ENCODE measurements around the gene SEC24C. TPM values are rescaled to one million over a fixed set of nuclear protein-coding genes. Genes with fewer than 3 reads are reported as not detected.
"Not testable (repeated sequence)": the region's sequence is repeated elsewhere in the genome, so short reads cannot be mapped to it uniquely, and the experiment has no call there.

SEC24C gene
- total RNA-seq, 1 experiment from 2014 or later: 116 TPM

- DNase-seq (ENCODE audit: low read depth): no peak
Measured at GRCh38 chr10:73790886-73791625, 46.9 kb downstream of the SEC24C start.

GRCh38 chr10:73791871-73792400, 47.8 kb downstream of the SEC24C start:
- no peak for DNase-seq (ENCODE audit: low read depth)

GRCh38 chr10:73793456-73793855, 49.3 kb downstream of the SEC24C start:
- no peak for DNase-seq (ENCODE audit: low read depth)

- not testable (repeated sequence) for DNase-seq (ENCODE audit: low read depth)
Measured at GRCh38 chr10:73795491-73795890, 51.3 kb downstream of the SEC24C start.

- not testable (repeated sequence) for DNase-seq (ENCODE audit: low read depth)
Measured at GRCh38 chr10:73796035-73796434, 51.9 kb downstream of the SEC24C start.

GRCh38 chr10:73796766-73797165, 52.6 kb downstream of the SEC24C start:
- no peak for DNase-seq (ENCODE audit: low read depth)

- DNase-seq (ENCODE audit: low read depth): no peak
Measured at GRCh38 chr10:73797324-73798025, 53.3 kb downstream of the SEC24C start.

- no peak for DNase-seq (ENCODE audit: low read depth)
Measured at GRCh38 chr10:73798087-73798486, 53.9 kb downstream of the SEC24C start.

GRCh38 chr10:73798927-73799560, 54.9 kb downstream of the SEC24C start:
- DNase-seq (ENCODE audit: low read depth): no peak

- DNase-seq (ENCODE audit: low read depth): no peak
Measured at GRCh38 chr10:73799899-73800559, 55.9 kb downstream of the SEC24C start.

GRCh38 chr10:73800560-73801252, 56.5 kb downstream of the SEC24C start:
- no peak for DNase-seq (ENCODE audit: low read depth)

- DNase-seq (ENCODE audit: low read depth): no peak
Measured at GRCh38 chr10:73801253-73801590, 57.0 kb downstream of the SEC24C start.

- no peak for DNase-seq (ENCODE audit: low read depth)
Measured at GRCh38 chr10:73802276-73802991, 58.3 kb downstream of the SEC24C start.

- no peak for DNase-seq (ENCODE audit: low read depth)
Measured at GRCh38 chr10:73803680-73804286, 59.6 kb downstream of the SEC24C start.

GRCh38 chr10:73806176-73806950, 62.2 kb downstream of the SEC24C start:
- DNase-seq (ENCODE audit: low read depth): no peak

GRCh38 chr10:73807471-73807870, 63.3 kb downstream of the SEC24C start:
- DNase-seq (ENCODE audit: low read depth): no peak

- DNase-seq (ENCODE audit: low read depth): no peak
Measured at GRCh38 chr10:73808021-73808815, 64.0 kb downstream of the SEC24C start.

- DNase-seq (ENCODE audit: low read depth): no peak
Measured at GRCh38 chr10:73809061-73809818, 65.1 kb downstream of the SEC24C start.
